Nephron progenitor cell (in vitro differentiated cells): ENCODE results near the gene SHISA6.

ENCODE experiments used
- DNase-seq: peaks from one replicate; pipeline ENCODE4 v3.0.0; 2021
- H3K27ac Mint-ChIP-seq: 2 replicates; pipeline ENCODE4 v1.8.0; 2021; ENCODE audit warnings: mild to moderate bottlenecking, moderate library complexity, mixed read lengths
- H3K27me3 Mint-ChIP-seq: 2 replicates; pipeline ENCODE4 v1.8.0; 2021; ENCODE audit warnings: mild to moderate bottlenecking, low read depth, mixed read lengths; ENCODE audit not compliant: poor library complexity
- H3K36me3 Mint-ChIP-seq: 2 replicates; pipeline ENCODE4 v1.8.0; 2021; ENCODE audit warnings: low read depth, mixed read lengths
- H3K4me1 Mint-ChIP-seq: 2 replicates; pipeline ENCODE4 v1.8.0; 2021; ENCODE audit warnings: mixed read lengths
- H3K4me3 Mint-ChIP-seq: 2 replicates; pipeline ENCODE4 v1.8.0; 2021; ENCODE audit warnings: mild to moderate bottlenecking, moderate library complexity, mixed read lengths
- H3K9me3 Mint-ChIP-seq: 2 replicates; pipeline ENCODE4 v1.8.0; 2021; ENCODE audit warnings: mild to moderate bottlenecking, moderate library complexity, mixed read lengths
- CTCF ChIP-seq: fragments of 200-600 bp; sonication (generic); IDR thresholded peaks from 2 replicates; pipeline ENCODE4 v1.5.0; 2021; ENCODE audit warnings: antibody characterized with exemption

The SHISA6 gene

GRCh38 chr17:11318207-11318606, 77.2 kb downstream of the SHISA6 start:
- no peak for TF ChIP-seq CTCF
- Mint-ChIP-seq H3K9me3 (peaks cover 28% of the 10 kb centered on the region), H3K36me3 (peaks cover 33% of the 10 kb centered on the region), H3K27me3 (no peaks in the 10 kb centered on the region), H3K4me1 (no peaks in the 10 kb centered on the region), H3K27ac (no peak overlapping the region), H3K4me3 (no peak overlapping the region)
- DNase-seq: no peak

- Mint-ChIP-seq H3K4me3 (no peak overlapping the region), H3K9me3 (peaks cover 28% of the 10 kb centered on the region), H3K27me3 (no peaks in the 10 kb centered on the region), H3K27ac (no peak overlapping the region), H3K4me1 (peaks cover 9% of the 10 kb centered on the region), H3K36me3 (peaks cover 33% of the 10 kb centered on the region)
- TF ChIP-seq CTCF: no peak
- no peak for DNase-seq
Observed at GRCh38 chr17:11319894-11320293, 78.9 kb downstream of the SHISA6 start.

- no peak for DNase-seq
- Mint-ChIP-seq H3K27me3 (no peaks in the 10 kb centered on the region), H3K4me1 (peaks cover 14% of the 10 kb centered on the region), H3K36me3 (peaks cover 28% of the 10 kb centered on the region), H3K9me3 (peaks cover 28% of the 10 kb centered on the region), H3K27ac (peak overlapping the region; percentile 84), H3K4me3 (no peak overlapping the region)
- no peak for TF ChIP-seq CTCF
Observed at GRCh38 chr17:11324021-11324420, 83.0 kb downstream of the SHISA6 start.

- no peak for DNase-seq
- TF ChIP-seq CTCF: no peak
- H3K27ac Mint-ChIP-seq: no peak overlapping the region
- H3K4me3 Mint-ChIP-seq: no peak overlapping the region
- peaks cover 23% of the 10 kb centered on the region for H3K4me1 Mint-ChIP-seq
- no peaks in the 10 kb centered on the region for H3K27me3 Mint-ChIP-seq
- H3K36me3 Mint-ChIP-seq: peaks cover 21% of the 10 kb centered on the region
- peaks cover 20% of the 10 kb centered on the region for H3K9me3 Mint-ChIP-seq
Observed at GRCh38 chr17:11324846-11325420, 83.9 kb downstream of the SHISA6 start.

- Mint-ChIP-seq H3K36me3 (peaks cover 7% of the 10 kb centered on the region), H3K27ac (no peak overlapping the region), H3K4me1 (peaks cover 38% of the 10 kb centered on the region), H3K4me3 (no peak overlapping the region), H3K9me3 (peaks cover 6% of the 10 kb centered on the region), H3K27me3 (no peaks in the 10 kb centered on the region)
- TF ChIP-seq CTCF: no peak
- no peak for DNase-seq
Observed at GRCh38 chr17:11326492-11326891, 85.5 kb downstream of the SHISA6 start.

- H3K27ac Mint-ChIP-seq: no peak overlapping the region
- DNase-seq: no peak
- H3K4me1 Mint-ChIP-seq: peaks cover 56% of the 10 kb centered on the region
- H3K36me3 Mint-ChIP-seq: no peaks in the 10 kb centered on the region
- no peaks in the 10 kb centered on the region for H3K27me3 Mint-ChIP-seq
- H3K4me3 Mint-ChIP-seq: no peak overlapping the region
- no peak for TF ChIP-seq CTCF
- H3K9me3 Mint-ChIP-seq: no peaks in the 10 kb centered on the region
Observed at GRCh38 chr17:11328770-11329169, 87.8 kb downstream of the SHISA6 start.
